Measurements from ENCODE around the gene ARHGDIB.

The ARHGDIB gene

GRCh38 chr12:14958361-14959125 lies 2.9 kb downstream of the ARHGDIB start:
- Mint-ChIP-seq H3K4me1 (ENCODE audit: low read depth in 2 of 2) (peaks cover 59 to 82% of the 10 kb centered on the region in 2 donors), H3K27ac (peak overlapping the region; percentile 98 to 99), H3K9me3 (no peaks in the 10 kb centered on the region), H3K4me3 (peak overlapping the region; percentile 98 to 99), H3K27me3 (no peaks in the 10 kb centered on the region), H3K36me3 (ENCODE audit: insufficient read depth) (peaks cover 70% of the 10 kb centered on the region)
- ATAC-seq (replicated peaks) = no peak
- DNase-seq = no peak

DNA sequence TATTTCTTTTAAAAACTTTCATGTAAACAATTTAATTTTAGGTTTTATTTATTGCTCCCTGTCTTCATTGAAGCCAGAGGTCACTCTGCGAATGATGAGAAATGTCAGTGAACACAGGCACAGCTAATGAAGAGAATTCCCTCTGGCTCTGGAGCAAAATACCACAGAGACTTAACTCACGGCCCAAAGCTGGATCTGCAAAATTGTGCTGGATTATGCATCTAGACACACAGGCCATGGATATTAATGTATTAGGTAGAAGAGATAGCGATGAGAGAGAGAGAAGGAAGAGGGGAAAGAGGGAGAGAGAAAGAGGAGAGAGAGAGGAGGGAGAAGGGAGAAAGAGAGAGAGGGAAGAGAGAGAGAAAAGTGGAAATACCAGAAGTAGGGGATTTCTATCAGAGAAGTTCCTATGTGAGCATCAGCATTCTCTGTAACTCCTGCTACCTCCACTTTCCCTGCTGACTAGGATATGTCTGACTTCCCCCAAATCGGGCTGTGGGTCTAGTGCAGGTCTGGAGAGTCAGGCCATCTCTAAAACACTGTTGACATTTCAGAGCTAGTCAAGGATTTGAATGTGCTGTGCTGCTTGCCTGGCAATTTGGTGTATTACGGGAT lies 3.7 kb downstream of the ARHGDIB start:
- DNase-seq = no peak
- peak overlapping the region; percentile 98 to 99 for H3K27ac Mint-ChIP-seq
- H3K27me3 Mint-ChIP-seq = no peaks in the 10 kb centered on the region
- no peak for ATAC-seq (replicated peaks)
- peak overlapping the region; percentile 98 to 99 for H3K4me3 Mint-ChIP-seq
- H3K36me3 Mint-ChIP-seq (ENCODE audit: insufficient read depth) = peaks cover 75% of the 10 kb centered on the region
- no peaks in the 10 kb centered on the region for H3K9me3 Mint-ChIP-seq
- peaks cover 59 to 84% of the 10 kb centered on the region in 2 donors for H3K4me1 Mint-ChIP-seq (ENCODE audit: low read depth in 2 of 2)

- H3K36me3 Mint-ChIP-seq (ENCODE audit: insufficient read depth) = peaks cover 79% of the 10 kb centered on the region
- H3K27ac Mint-ChIP-seq = peak overlapping the region; percentile 98 to 99
Observed at GRCh38 chr12:14956905-14957304, 4.5 kb downstream of the ARHGDIB start.

GRCh38 chr12:14956024-14956891 lies 5.1 kb downstream of the ARHGDIB start:
- Mint-ChIP-seq H3K36me3 (ENCODE audit: insufficient read depth) (peaks cover 79% of the 10 kb centered on the region), H3K27ac (peak overlapping the region; percentile 98 to 99), H3K4me1 (ENCODE audit: low read depth in 2 of 2) (peaks cover 68 to 85% of the 10 kb centered on the region in 2 donors), H3K27me3 (no peaks in the 10 kb centered on the region), H3K9me3 (no peaks in the 10 kb centered on the region), H3K4me3 (peak overlapping the region; percentile 98 to 99)
- DNase-seq = no peak
- ATAC-seq (replicated peaks) = no peak

More at GRCh38 chr12:14956905-14957304, 4.5 kb downstream of the ARHGDIB start:
- DNase-seq (no peak), ATAC-seq (replicated peaks) (no peak)
- Mint-ChIP-seq H3K27me3 (no peaks in the 10 kb centered on the region), H3K4me3 (peak overlapping the region; percentile 98 to 99), H3K4me1 (ENCODE audit: low read depth in 2 of 2) (peaks cover 64 to 85% of the 10 kb centered on the region in 2 donors), H3K9me3 (no peaks in the 10 kb centered on the region)

- peaks cover 79% of the 10 kb centered on the region for H3K36me3 Mint-ChIP-seq (ENCODE audit: insufficient read depth)
- ATAC-seq (replicated peaks) (no peak), DNase-seq (no peak)
- peak overlapping the region; percentile 63 to 75 for H3K4me3 Mint-ChIP-seq
- H3K9me3 Mint-ChIP-seq = no peaks in the 10 kb centered on the region
- H3K27ac Mint-ChIP-seq = peak overlapping the region; percentile 92 to 94
- H3K4me1 Mint-ChIP-seq (ENCODE audit: low read depth in 2 of 2) = peaks cover 72 to 90% of the 10 kb centered on the region in 2 donors
- H3K27me3 Mint-ChIP-seq = no peaks in the 10 kb centered on the region
Observed at GRCh38 chr12:14954269-14954668, 7.1 kb downstream of the ARHGDIB start.

- DNase-seq (no peak), ATAC-seq (replicated peaks) (no peak)
- Mint-ChIP-seq H3K4me1 (ENCODE audit: low read depth in 2 of 2) (peaks cover 76 to 90% of the 10 kb centered on the region in 2 donors), H3K4me3 (peak overlapping the region; percentile 63 to 75), H3K27ac (peak overlapping the region; percentile 92 to 94), H3K36me3 (ENCODE audit: insufficient read depth) (peaks cover 79% of the 10 kb centered on the region), H3K27me3 (no peaks in the 10 kb centered on the region), H3K9me3 (no peaks in the 10 kb centered on the region)
Observed at GRCh38 chr12:14953752-14954151, 7.6 kb downstream of the ARHGDIB start.

DNA sequence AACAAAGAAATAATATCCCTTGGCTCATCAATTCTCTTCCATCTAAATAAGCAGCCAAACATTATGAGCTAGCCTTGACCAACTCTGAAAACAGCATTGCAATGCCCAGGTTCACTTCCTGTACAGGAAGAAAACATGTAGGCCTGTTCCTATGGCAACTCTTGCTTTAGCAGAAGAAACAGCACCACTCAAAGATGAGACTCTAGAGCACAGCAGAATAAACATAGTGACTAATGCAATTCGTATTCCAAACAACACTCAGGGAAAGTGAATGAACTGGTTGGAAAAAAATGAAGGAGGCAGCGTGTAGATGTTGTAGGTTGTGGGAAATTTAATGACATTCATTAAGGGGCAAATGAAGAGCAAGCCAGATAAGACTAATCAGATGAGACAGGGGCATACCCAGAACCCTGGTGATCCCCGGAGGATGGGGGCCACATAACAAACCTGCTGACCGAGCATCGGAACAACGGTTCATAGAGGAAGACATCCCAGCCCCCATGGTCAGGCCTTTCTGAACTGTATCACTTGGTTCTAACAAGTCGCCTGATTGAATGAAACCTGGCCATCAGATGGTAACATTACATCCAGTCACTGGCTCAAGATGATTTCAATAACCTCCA lies 9.0 kb downstream of the ARHGDIB start:
- H3K4me3 Mint-ChIP-seq = peak overlapping the region; percentile 63 to 75
- peak; percentile 40 to 48 (median 47) for DNase-seq
- ATAC-seq (replicated peaks) = peak; percentile 75
- no peaks in the 10 kb centered on the region for H3K27me3 Mint-ChIP-seq
- peaks cover 79% of the 10 kb centered on the region for H3K36me3 Mint-ChIP-seq (ENCODE audit: insufficient read depth)
- H3K4me1 Mint-ChIP-seq (ENCODE audit: low read depth in 2 of 2) = peaks cover 70 to 83% of the 10 kb centered on the region in 2 donors
- no peaks in the 10 kb centered on the region for H3K9me3 Mint-ChIP-seq
- H3K27ac Mint-ChIP-seq = peak overlapping the region; percentile 92 to 94

GRCh38 chr12:14951851-14952250 lies 9.6 kb downstream of the ARHGDIB start:
- ATAC-seq (replicated peaks) = no peak
- Mint-ChIP-seq H3K4me1 (ENCODE audit: low read depth in 2 of 2) (peaks cover 69 to 83% of the 10 kb centered on the region in 2 donors), H3K4me3 (peak overlapping the region; percentile 63 to 75), H3K36me3 (ENCODE audit: insufficient read depth) (peaks cover 80% of the 10 kb centered on the region), H3K9me3 (no peaks in the 10 kb centered on the region), H3K27ac (peak overlapping the region; percentile 92 to 94), H3K27me3 (no peaks in the 10 kb centered on the region)
- no peak for DNase-seq

DNA sequence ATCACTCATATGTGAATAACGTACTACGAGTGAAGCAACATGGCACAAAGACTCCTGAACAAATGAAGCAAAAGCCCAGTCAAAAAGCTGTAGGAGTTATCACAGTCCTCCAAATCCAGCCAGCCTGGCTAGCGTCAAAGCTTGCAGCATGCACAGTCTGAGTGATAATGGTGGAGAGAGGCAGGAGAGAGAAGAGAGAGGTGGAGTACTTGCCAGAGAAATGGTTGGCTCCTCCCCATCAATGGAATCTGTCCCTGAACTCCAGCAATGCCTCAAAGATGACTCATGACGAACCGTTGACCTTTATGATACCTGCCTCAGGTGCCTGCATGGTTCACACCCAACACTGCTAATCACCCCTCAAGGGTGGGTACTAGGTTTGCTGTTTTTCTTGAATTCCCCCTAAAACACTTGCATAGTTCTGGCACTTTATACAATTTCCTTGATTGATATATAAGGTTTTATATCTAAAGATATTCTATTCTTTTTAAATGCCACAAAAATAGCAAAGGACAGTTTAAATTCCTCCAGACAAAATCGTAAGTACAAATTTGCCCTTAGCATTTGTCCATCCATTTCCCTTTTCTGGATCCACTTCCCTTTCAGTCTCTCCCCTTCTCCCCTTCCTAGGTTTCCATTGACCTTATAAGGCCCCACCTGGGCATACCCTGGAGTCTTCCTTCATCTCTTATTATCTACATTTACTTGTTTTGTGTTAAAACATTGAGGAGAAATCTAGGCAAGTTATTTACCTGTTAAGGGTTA lies 10.2 kb downstream of the ARHGDIB start:
- Mint-ChIP-seq H3K9me3 (no peaks in the 10 kb centered on the region), H3K4me3 (peak overlapping the region; percentile 63 to 75), H3K27me3 (no peaks in the 10 kb centered on the region), H3K27ac (peak overlapping the region; percentile 92 to 94), H3K36me3 (ENCODE audit: insufficient read depth) (peaks cover 82% of the 10 kb centered on the region), H3K4me1 (ENCODE audit: low read depth in 2 of 2) (peaks cover 70 to 81% of the 10 kb centered on the region in 2 donors)
- no peak for ATAC-seq (replicated peaks)
- DNase-seq = no peak

DNA sequence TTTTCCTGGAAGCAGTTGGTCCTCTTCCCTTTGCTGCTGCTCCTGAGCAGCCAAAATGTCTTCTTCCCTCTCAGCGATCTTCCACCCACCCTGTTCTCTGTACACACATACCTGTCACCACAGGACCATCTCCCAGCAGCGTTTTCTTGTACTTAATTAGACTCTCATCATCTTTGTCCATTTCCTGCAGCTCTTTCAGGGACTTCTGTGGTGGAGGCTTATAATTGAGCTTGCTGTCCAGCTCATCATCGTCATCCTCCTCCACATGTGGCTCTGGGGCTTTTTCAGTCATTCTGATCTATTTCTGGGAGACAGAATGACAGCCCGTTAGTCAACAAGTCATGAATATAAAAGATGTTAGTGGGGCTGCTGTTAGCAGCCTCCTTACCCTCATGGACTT lies 11.0 kb downstream of the ARHGDIB start:
- Mint-ChIP-seq H3K27ac (peak overlapping the region; percentile 92 to 94), H3K4me1 (ENCODE audit: low read depth in 2 of 2) (peaks cover 66 to 80% of the 10 kb centered on the region in 2 donors), H3K27me3 (no peaks in the 10 kb centered on the region), H3K4me3 (peak overlapping the region; percentile 63 to 75), H3K36me3 (ENCODE audit: insufficient read depth) (peaks cover 86% of the 10 kb centered on the region), H3K9me3 (no peaks in the 10 kb centered on the region)
- DNase-seq (no peak), ATAC-seq (replicated peaks) (no peak)

- DNase-seq (no peak), ATAC-seq (replicated peaks) (no peak)
- H3K4me3 Mint-ChIP-seq = peak overlapping the region; percentile 63 to 75
- H3K4me1 Mint-ChIP-seq (ENCODE audit: low read depth in 2 of 2) = peaks cover 69 to 85% of the 10 kb centered on the region in 2 donors
- no peaks in the 10 kb centered on the region for H3K9me3 Mint-ChIP-seq
- peaks cover 94% of the 10 kb centered on the region for H3K36me3 Mint-ChIP-seq (ENCODE audit: insufficient read depth)
- H3K27ac Mint-ChIP-seq = peak overlapping the region; percentile 92 to 94
- no peaks in the 10 kb centered on the region for H3K27me3 Mint-ChIP-seq
Observed at GRCh38 chr12:14949631-14950030, 11.8 kb downstream of the ARHGDIB start.

DNA sequence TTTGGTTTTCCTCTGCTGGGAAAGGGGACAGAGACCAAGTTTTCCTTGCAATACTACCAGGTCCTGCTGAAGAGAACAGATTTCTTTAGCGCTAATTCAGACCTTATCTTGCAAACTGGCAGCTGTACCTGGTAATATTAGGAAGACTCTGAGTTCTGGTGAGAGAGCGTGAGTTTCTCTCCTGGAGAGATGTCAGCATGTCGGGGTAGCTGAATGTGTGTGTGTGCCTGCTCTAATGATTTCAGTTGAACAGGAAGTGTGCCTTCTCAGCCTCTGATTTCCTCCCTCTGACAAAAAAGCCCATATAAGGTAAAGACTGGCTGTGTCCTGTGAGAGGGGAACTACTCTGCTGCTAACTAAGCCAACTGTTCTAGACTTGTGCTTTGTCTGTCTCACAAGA lies 12.7 kb downstream of the ARHGDIB start:
- peak; percentile 50 to 61 (median 51) for DNase-seq
- peak; percentile 83 for ATAC-seq (replicated peaks)
- Mint-ChIP-seq H3K27ac (peak overlapping the region; percentile 92 to 94), H3K9me3 (no peaks in the 10 kb centered on the region), H3K4me1 (ENCODE audit: low read depth in 2 of 2) (peaks cover 61 to 79% of the 10 kb centered on the region in 2 donors), H3K4me3 (peak overlapping the region; percentile 63 to 75), H3K27me3 (no peaks in the 10 kb centered on the region), H3K36me3 (ENCODE audit: insufficient read depth) (peaks cover 93% of the 10 kb centered on the region)

All from effector memory CD8-positive, alpha-beta T cell (primary cell).